ENCODE data around the gene ESAM.

The ESAM gene

GRCh38 chr11:124799348-124800225 is 37.5 kb upstream of the ESAM start:
- Histone ChIP-seq H3K27me3 (ENCODE audit: insufficient read depth, poor library complexity, severe bottlenecking) (no peaks in the 10 kb centered on the region), H3K36me3 (ENCODE audit: low read depth) (peaks cover 7% of the 10 kb centered on the region; the same call in 1 of the 2 replicates), H3K4me3 (ENCODE audit: severe bottlenecking) (peak overlapping the region; percentile 94), H3K27ac (ENCODE audit: poor library complexity, severe bottlenecking) (peak overlapping the region; percentile 80), H3K4me1 (ENCODE audit: insufficient read depth, poor library complexity, severe bottlenecking) (peaks cover 7% of the 10 kb centered on the region), H3K9me3 (ENCODE audit: severe bottlenecking) (no peaks in the 10 kb centered on the region)
- no peak for TF ChIP-seq CTCF (IDR thresholded peaks at IDR 0.05; ENCODE audit: poor library complexity, severe bottlenecking)
- ATAC-seq (ENCODE audit: low read depth) (peak; percentile 48), DNase-seq (ENCODE audit: low spot score) (no peak)

GRCh38 chr11:124798991-124799347 is 36.9 kb upstream of the ESAM start:
- DNase-seq (ENCODE audit: low spot score), result no peak
- H3K4me1 ChIP-seq (ENCODE audit: insufficient read depth, poor library complexity, severe bottlenecking), result peaks cover 7% of the 10 kb centered on the region
- no peaks in the 10 kb centered on the region for H3K9me3 ChIP-seq (ENCODE audit: severe bottlenecking)
- peak overlapping the region; percentile 94 for H3K4me3 ChIP-seq (ENCODE audit: severe bottlenecking)
- TF ChIP-seq CTCF (IDR thresholded peaks at IDR 0.05; ENCODE audit: poor library complexity, severe bottlenecking), result no peak
- peak overlapping the region; percentile 80 for H3K27ac ChIP-seq (ENCODE audit: poor library complexity, severe bottlenecking)
- peak; percentile 25 for ATAC-seq (ENCODE audit: low read depth)
- peaks cover 7% of the 10 kb centered on the region; the same call in 1 of the 2 replicates for H3K36me3 ChIP-seq (ENCODE audit: low read depth)
- H3K27me3 ChIP-seq (ENCODE audit: insufficient read depth, poor library complexity, severe bottlenecking), result no peaks in the 10 kb centered on the region

- DNase-seq (ENCODE audit: low spot score), result no peak
- no peak for ATAC-seq (ENCODE audit: low read depth)
- Histone ChIP-seq H3K27me3 (ENCODE audit: insufficient read depth, poor library complexity, severe bottlenecking) (no peaks in the 10 kb centered on the region), H3K4me3 (ENCODE audit: severe bottlenecking) (no peak overlapping the region), H3K27ac (ENCODE audit: poor library complexity, severe bottlenecking) (no peak overlapping the region), H3K4me1 (ENCODE audit: insufficient read depth, poor library complexity, severe bottlenecking) (peaks cover 13% of the 10 kb centered on the region), H3K36me3 (ENCODE audit: low read depth) (peaks cover 7% of the 10 kb centered on the region; the same call in 1 of the 2 replicates), H3K9me3 (ENCODE audit: severe bottlenecking) (no peaks in the 10 kb centered on the region)
- no peak for TF ChIP-seq CTCF (IDR thresholded peaks at IDR 0.05; ENCODE audit: poor library complexity, severe bottlenecking)
Measured at GRCh38 chr11:124796312-124796711, 34.2 kb upstream of the ESAM start.

- peak; percentile 85 for TF ChIP-seq CTCF (IDR thresholded peaks at IDR 0.05; ENCODE audit: poor library complexity, severe bottlenecking)
- H3K27ac ChIP-seq (ENCODE audit: poor library complexity, severe bottlenecking), result no peak overlapping the region
- no peaks in the 10 kb centered on the region for H3K27me3 ChIP-seq (ENCODE audit: insufficient read depth, poor library complexity, severe bottlenecking)
- no peaks in the 10 kb centered on the region for H3K9me3 ChIP-seq (ENCODE audit: severe bottlenecking)
- no peak overlapping the region for H3K4me3 ChIP-seq (ENCODE audit: severe bottlenecking)
- H3K36me3 ChIP-seq (ENCODE audit: low read depth), result peaks cover 10% of the 10 kb centered on the region; the same call in 1 of the 2 replicates
- peaks cover 9% of the 10 kb centered on the region for H3K4me1 ChIP-seq (ENCODE audit: insufficient read depth, poor library complexity, severe bottlenecking)
- ATAC-seq (ENCODE audit: low read depth) (0 out of 3 replicates have a peak, but pooled peaks have one; percentile 41), DNase-seq (ENCODE audit: low spot score) (no peak)
Measured at GRCh38 chr11:124793466-124794278, 31.6 kb upstream of the ESAM start.

Measured in RWPE2 (cell line).